Measurements from ENCODE around the gene AEN.
A peak's percentile ranks its signal among the peaks of the same experiment; 100 is the strongest.

AEN gene

GRCh38 chr15:88654430-88655102 lies 33.4 kb downstream of the AEN start:
- no peak overlapping the region for H3K27ac ChIP-seq

GRCh38 chr15:88655103-88655553 lies 34.0 kb downstream of the AEN start:
- TF ChIP-seq CTCF (conservative IDR thresholded peaks at IDR 0.05): no peak

More at GRCh38 chr15:88654430-88655102, 33.4 kb downstream of the AEN start:
- TF ChIP-seq CTCF (conservative IDR thresholded peaks at IDR 0.05): no peak

GRCh38 chr15:88655800-88656488 lies 34.8 kb downstream of the AEN start:
- TF ChIP-seq CTCF (conservative IDR thresholded peaks at IDR 0.05): no peak
- H3K27ac ChIP-seq: no peak overlapping the region

More at GRCh38 chr15:88655103-88655553, 34.0 kb downstream of the AEN start:
- no peak overlapping the region for H3K27ac ChIP-seq

- no peak overlapping the region for H3K27ac ChIP-seq
- TF ChIP-seq CTCF (conservative IDR thresholded peaks at IDR 0.05): no peak
Measured at GRCh38 chr15:88656760-88657221, 35.7 kb downstream of the AEN start.

- no peak overlapping the region for H3K27ac ChIP-seq
- peak; percentile 99 for TF ChIP-seq CTCF (conservative IDR thresholded peaks at IDR 0.05)
Measured at GRCh38 chr15:88657326-88658069, 36.4 kb downstream of the AEN start.

GRCh38 chr15:88658070-88658965 lies 37.2 kb downstream of the AEN start:
- no peak for TF ChIP-seq CTCF (conservative IDR thresholded peaks at IDR 0.05)
- no peak overlapping the region for H3K27ac ChIP-seq

Measured in VCaP (cell line).